DMS53 (cell line): ENCODE results near the gene STUM.
A peak's percentile ranks its signal among the peaks of the same experiment; 100 is the strongest.
"Not testable (repeated sequence)": the region's sequence is repeated elsewhere in the genome, so short reads cannot be mapped to it uniquely, and the experiment has no call there.

Experiments used
- DNase-seq: peaks from one replicate; lab custom pipeline; 2025; lab: John Stamatoyannopoulos, UW

Gene STUM

DNA sequence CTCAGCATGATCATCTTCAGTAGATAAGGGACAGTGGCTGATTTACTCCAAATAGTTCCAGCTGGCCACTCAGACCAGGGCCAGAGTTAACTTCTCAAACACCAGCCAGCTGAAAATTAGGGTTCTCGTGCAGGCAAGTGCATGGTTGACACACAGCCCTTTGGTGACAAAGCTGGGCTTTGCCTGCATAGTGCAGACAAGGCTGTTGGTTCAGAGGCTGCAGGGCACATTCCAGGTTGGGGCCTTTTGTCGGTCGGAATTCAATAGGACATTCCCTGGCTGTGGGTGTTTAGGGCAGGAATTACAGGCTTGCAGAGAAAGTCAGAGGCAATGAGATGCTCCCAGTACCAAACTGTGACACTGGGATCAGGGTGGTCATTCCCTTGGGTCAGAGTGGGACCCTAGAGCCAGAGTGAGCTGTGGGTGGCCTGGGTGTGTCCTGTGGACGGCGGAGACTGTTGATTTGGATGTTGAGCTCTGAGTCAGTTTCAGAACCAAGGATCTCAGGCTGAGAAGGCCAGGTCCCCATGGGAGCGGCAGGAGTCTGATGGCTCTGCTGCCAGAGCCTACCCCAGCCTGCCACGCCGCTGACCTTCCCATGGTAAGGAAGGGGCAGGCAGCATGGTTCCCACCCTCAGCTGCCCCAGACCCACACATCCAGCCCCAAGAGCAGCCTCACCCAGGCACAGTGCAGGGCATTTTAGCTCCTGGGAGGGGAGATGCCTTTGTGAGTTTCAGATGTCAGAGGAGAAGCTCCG is 56.2 kb downstream of the STUM start:
- DNase-seq: no peak

DNA sequence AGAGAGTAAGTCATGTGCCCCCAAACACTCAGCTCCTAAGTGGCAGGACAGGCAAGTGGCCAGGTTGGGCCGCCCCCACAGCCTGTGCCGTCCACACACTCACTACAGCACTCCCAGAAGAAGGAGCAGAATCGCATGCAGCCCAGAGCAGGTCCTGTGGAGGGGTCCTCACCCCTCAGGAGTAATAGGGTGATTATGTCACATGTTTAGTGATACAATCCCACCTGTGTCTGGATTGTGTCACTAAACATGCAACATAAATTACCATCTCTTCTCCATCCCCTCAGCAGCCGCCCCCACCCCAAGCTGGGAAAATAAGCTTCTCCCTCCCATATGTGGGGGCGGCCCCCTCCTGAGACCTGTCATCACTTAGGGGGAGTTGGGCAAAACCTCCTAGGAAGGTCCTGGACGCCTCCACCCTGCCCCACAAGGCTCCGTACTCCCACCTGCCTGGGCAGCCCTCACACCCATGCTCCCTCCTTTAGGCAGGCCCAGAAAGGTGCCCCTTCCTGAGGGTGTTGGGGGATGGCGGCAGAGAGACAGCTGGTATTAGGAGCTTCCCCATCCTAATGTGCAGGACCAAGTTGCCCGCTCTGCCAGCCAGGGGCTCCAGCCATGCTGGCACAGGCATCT is 56.9 kb downstream of the STUM start:
- no peak for DNase-seq

DNA sequence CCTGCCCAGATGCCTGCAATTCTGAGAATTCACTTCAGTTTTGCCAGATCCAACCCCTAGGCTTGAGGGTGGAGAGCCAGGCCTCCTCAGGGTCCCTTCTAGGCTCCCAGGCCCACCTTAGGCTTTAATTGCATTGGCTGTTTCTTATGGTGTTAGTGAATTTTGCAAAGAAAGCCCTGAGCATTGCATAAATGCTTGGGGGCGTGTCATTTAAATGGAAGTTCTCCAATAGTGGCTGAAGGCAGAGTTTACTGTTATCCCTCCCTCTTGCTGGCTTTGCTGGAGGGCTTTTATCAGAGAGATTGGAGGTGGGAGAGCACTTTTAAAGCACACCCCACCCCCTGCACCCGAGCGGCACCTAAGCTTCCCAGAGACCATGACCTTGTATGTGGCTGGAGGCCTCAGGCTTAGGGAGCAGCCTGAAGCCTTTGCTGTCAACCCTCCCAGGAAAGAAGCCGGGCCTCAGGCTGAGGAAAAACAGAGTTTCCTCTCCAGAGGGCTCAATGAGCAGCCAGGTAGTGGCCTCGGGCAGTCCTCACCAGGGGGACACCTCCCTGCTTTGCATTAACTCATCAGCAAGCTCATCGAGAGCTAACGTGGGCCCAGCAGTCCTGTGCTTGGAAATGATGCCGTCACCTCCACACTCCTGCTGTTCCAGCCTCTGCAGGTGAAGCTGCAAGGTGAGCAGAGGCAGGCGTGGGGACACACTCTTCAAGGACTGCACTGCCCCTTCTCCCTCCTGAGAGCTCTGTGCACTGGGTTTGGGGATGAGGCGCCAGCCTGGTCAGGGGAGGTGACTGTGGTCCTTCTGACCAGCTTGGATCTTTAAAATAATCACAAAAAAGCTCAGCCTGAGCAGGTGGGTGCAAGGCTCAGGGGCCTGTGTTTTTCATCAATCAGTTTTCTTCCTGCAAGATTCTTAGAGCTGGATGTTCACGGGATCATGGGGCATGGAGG is 58.0 kb downstream of the STUM start:
- no peak for DNase-seq

DNA sequence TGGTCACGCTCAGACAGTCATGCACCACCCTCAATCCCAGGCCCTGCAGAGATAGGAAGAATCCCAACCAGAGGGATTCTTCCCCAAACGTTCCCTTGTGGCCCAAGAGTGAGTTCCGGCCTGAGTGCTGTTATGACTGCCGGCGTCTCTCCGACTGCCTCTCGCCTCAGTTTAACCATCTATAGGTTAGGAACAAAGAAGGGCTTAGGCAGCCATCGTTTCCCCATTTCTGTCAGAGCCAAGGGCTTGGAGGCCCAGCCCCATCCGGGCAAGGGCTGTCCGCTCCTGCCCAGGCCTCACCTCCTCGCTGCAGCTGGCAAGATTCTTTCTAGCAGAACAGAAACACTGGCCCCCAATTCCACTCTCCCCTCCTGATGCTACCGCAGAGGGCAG is 58.7 kb downstream of the STUM start:
- no peak for DNase-seq

DNA sequence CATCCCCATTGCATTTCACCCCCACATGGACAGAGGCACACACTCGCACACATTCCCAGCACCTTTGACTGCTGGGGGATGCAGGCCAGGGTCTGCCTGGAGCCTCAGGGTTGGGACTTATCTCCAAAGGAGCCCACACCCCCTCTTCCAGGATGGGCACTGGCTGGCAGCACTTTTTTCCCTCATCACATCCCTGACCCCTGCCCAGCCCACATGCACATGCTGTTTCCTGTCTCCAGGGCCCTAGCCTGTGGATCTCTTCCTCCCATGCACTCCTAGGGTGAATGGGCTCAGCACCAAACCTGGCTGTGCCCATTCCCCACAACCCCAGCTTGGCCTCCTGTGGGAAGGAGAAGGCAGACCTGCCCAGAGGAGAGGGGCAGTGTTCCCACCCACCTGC is 59.3 kb downstream of the STUM start:
- no peak for DNase-seq

DNA sequence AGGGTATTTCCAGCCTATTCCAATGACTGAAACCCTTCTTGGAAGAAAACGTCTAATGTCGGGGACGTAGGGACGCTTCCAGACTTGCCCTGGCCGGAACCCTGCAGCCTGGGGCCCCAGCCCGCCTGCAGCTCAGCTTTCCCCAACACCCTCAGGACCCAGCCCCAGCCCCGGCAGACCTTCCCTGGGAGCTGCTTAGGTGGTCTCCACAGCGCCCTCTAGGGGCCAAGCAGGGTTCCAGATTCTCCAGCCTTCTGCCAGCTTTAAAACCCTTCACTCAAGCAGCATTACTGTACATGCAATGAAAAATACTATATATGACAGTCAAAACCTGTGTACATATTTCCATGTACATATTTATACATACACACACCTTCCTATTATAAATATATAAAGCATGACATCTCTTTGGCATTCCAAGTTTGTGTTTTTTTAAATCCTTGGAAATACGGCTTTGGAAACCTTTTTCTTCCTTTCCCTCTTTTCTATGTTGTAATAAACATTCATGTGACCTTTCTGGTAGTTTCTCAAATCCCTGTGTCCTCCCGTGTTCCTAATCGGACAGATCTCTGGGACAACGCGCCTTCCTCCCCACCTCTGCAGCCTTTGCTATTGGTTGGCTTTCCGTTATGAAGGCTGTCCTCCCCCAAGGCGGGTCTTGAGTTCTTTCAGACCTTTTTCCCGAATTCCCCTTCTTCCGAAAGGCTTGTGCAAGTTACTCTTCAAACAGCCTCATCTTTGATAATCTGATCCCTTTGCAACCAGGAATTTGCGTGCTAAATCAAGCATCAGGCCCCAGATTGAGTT is 60.3 kb downstream of the STUM start:
- DNase-seq: peak; percentile 82

DNA sequence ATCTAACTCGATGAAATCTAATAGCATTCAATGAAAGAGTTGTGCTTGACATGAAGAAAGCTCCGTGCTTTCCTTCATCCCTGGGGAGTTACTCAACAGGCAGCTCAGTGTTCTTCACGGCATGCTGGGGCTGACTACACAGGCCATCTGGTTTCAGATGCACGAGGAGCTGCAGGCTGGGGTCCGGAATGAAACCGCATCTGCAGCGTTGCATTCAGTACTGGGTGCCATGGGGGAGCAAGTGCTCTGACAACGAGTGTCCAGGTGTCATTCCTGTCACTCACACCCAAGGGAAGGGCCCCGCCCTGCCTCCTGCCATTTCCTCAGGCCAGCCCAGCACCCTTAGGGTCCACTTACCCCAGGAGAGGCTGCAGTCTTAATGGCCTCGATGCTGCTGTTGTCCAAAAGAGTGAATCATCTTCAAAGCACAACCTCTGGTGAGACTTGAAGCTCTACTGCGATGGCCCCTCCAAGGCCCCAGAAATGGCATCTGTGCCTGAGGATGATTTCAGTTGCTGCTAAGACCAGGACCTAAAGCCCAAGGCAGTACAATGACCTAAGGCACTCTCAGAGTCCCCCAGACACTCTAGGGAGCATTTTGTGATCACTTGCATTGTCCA is 61.4 kb downstream of the STUM start:
- no peak for DNase-seq

DNA sequence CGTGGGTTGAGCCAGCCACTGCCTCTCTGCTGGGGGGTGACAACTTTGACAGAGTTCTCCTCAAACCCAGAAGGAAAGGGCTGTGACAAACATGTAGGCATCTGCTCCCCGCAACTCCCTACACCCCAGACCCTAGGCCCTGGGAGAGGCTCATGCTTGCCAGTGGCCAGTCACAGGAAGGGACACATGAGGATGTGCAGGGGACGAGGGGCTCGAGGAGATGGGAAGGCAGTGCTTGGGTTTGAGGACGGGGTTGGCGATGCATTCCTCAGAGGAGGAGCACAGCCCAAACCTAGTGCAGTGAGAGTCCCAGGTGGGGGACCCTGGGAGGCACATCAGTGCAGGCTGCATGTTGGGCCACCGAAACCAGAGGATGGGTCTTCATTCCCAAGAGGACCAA is 62.1 kb downstream of the STUM start:
- DNase-seq: no peak

DNA sequence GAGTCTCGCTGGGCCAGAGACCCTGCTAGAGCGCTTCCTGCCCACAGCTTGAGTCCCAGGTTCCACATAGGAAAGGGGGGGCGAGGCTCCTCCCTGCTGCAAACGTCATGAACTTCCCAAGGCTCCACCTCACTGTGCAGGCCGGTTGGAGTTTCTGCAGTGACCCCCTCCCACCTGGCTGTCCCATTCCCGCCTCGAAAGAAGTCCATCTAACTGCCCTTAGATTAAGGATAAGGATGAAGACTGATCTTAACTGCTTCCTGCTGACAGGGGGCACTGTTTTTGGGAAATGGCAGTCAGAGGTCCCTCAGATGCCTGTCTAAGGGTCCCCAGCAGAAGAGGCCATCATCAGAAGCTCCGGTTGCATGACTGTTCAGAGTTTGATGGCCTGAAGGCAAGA is 62.7 kb downstream of the STUM start:
- no peak for DNase-seq

DNA sequence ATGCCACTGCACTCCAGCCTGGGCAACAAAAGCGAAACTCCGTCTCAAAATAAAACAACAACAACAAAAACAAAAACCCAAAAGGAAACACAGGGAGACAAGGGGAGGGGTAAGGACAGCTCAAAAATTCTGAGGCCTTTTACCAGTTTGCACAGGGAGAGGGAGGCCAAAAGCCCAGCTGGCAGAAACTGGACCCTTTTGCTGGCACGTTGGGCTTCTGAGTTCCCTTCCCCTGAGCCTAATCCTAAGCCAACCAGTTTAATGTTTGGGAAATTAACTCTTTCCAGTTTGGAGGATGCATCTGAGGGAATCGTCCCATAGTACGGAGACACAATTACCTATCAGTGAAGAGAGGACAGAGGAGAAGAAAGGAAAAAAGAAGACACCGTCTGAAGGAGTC is 63.4 kb downstream of the STUM start:
- DNase-seq: not testable (repeated sequence)

DNA sequence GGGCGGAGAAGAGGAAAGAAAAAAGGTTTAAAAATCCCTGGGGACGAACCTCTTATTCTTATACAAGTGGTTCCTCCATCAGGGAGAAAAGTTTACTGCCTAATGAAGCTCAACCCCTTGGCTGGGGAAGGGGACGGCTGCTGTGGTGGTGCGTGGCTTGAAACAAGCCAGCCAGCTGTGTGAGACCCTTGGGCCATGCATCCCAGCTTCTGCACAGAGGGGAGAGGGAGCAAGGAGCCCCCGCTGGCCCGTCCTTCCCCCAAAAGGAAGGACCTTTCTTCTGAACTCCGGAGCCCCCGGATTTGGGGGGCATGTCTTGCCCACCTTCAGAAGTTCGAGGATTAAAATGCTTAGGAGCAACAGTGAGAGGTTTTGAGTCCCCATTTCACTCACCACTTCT is 67.3 kb downstream of the STUM start:
- DNase-seq: no peak

DNA sequence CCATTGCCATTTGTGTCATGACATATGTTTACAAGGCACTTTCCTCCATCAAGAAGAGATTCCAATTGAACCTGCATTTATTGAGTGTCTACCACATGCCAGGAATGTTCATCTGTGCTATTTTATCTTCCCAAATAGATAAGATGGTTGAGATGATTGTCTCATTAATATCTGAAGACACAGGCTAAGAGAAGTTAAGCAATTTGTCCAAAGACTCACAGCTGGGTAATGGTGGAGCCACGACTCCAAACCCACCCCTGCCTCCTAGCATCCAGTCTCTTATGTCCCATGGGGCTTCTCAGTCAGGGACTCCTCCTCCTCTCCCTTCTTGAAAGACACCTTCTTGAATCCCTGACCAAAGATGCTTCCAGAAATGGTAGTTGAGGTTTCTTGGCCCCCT is 68.1 kb downstream of the STUM start:
- DNase-seq: no peak

DNA sequence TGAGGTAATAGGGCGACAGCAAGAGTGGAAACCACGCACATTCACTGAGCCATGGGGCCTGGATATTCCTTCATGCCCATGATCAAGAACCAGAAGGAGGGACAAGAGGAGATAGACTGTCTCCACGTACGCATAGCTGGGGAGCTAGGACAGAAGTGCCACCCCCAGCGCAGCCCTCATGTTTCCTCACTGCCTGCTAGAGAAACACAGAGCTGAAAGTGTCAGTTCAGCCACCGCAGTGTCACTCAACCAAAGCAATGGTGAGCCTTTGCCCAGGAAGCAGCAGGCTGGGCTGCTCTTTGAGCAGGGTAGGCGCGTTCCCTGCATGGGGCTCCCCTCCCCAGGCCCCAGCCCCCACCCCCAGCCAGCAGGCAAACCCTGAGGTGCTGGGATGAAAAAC is 68.5 kb downstream of the STUM start:
- no peak for DNase-seq

DNA sequence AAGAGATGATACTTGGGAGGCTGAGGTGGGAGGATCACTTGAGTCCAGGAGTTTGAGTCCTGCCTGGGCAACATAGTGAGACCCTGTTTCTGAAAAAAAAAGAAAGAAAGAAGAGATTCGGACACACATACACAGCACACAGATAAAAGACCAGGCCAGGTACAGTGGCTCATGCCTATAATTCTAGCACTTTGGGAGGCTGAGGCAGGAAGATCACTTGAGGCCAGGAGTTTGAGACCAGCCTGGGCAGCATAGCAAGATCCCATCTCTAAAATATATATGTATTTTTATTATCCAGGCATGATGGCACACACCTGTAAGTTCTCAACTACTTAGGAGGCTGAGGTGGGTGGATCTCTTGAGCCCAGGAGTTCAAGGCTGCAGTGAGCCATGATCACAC is 69.2 kb downstream of the STUM start:
- DNase-seq: not testable (repeated sequence)

DNA sequence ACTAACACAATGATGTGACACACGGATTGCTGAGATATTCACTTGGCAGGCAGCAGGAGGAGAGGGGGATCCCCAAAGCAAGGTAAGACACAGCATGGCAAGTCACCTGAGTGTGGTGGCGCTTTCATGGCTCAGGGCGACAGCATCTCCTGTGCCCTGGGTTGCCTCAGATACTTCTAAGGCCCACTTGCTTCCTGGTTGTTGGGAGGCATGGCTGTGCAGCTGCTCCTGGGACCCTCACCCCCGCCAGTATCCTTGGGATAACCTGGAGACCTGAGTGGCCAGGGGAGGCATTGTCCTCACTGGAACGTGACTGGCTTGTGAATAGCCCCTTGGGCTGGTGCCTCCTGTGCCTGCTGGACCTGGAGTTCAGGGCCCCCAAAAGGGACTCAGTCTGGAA is 69.8 kb downstream of the STUM start:
- no peak for DNase-seq

DNA sequence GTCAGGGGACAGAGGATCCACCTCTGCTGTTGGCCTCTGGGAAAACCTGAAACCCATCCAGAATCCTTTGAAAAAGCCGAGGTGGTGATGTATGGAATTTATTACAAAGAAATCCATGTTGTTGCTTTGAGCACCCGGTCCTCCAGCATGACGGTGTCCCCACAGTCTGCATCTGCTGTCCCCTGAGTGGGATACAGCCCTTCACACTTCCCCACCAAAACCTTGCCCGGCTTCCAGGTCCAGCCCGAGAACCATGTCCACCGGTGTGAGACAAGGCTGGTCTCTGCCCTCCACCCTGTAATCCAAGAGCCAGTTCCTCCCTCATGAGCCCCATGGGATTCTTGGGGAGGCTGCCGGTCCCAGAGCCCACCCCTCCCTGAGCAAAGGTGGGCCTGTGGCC is 70.5 kb downstream of the STUM start:
- no peak for DNase-seq

DNA sequence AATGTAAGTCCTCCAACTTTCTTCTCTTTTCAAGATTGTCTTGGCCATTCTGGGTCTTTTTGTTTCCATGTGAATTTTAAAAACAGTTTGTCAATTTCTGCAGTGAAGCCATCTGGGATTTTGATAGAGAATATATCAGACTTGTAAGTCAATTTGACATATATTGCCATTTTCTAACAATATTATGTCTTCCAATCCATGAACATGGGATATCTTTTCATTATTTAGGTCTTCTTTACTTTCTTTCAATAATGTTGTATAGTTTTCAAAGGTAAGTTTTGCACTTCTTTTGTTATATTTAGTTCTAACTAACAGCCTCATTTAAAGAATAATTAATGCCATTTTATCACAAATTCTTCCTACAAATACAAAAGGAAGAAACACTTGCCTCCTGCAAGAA is 73.4 kb downstream of the STUM start:
- DNase-seq: no peak

DNA sequence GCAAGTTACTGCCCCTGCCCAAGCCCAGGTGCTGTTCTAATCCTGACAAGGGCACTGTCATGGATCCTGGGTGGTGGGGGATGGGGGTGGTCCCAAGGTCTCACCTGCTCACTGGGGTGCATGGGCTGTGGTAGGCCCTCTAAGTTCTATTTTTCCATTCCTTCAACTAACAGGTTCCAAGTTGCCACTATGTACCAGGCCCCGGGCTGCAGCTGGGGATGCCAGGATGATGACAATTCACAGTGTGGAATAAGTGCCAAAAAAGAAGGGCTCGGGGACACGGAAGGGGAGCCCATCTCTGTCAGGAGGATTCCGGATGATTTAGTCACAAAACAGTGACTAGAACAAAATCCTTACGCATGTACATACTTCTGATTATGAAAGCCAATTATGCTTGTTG is 76.0 kb downstream of the STUM start:
- no peak for DNase-seq

DNA sequence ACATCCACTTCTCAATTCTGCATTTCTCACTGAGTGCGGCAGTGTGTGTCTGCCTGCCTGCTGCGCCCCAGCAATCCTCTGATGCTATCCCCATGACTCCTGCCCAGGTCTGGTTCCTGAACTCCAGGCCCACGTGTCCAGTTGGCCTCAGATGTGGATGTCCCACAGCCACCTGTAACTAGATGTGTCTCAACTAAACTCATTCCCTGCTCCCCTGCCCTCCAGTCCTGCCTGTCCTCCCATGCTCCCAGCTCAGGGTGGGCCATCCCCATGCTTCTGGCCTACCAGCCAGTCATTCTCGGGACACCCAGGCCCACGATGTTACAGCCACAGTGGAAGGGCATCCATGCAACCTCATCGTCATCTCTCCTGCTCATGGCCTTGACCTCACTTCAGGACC is 76.8 kb downstream of the STUM start:
- DNase-seq: no peak

DNA sequence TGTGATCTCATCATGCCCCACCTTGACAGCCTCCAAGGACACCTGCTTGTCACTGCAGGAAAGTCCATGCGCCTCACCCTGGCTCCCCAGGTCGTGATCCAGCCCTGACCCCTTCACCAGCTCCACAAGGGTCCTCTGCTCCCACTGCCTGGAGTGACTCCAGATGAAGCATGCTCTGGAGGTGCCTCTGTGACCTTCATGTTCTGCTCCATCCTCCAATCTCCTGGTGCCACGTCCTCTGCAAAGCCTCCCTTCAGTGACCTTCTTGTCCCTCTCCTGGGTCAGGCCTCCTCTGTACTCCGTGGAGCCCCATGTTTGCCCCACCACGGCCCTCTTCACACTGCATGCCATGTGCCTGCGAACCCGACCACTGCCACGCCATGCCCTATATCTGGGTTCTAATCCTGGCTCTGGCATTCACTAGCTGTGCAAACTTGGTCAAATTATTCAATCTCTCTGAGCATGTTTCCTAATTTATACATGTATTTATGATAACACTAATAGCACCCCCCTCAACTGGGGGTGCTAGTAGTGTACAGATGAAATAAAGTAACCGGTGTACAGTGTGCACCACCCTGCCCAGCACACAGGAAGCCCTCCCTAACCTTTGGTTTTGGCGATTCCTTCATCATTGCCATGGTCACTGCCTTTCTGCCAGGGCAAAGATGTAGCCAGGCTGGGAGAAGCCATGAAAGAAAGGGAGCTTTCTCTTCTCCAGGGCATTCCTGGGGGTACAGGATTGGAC is 77.4 kb downstream of the STUM start:
- DNase-seq: no peak

DNA sequence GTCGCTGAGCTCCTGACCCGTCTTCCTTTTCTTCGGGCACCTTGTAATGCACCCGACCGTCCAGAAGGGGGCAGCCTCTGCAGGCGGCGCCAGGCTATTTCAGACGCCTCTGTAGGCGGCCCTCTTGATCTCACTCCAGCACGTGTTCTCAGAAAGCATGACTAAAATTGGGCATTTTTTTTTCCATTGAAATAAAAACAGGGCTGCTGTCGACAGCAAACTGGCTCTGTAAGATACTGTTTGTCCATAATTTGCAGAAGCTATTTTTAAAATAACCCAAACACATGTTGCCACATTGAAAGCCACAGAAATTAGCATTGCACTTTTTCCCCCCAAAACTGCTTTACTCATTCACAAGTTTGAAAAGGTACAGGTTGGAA is 78.0 kb downstream of the STUM start:
- peak; percentile 71 for DNase-seq
